Fibroblast of mammary gland (primary cell): ENCODE measurements around the gene CHIC2.

Source experiments
- DNase-seq: peaks from one replicate; pipeline ENCODE4 v3.0.0-alpha.2; 2010; ENCODE audit warnings: low read depth
- H3K4me3 ChIP-seq: 2 replicates; pipeline ENCODE4 v1.5.1; 2011; ENCODE audit warnings: low read depth, mild to moderate bottlenecking, low read length, moderate library complexity; ENCODE audit not compliant: control insufficient read depth
- CTCF ChIP-seq: conservative IDR thresholded peaks from 2 replicates; pipeline ENCODE4 v1.5.1; 2011; ENCODE audit warnings: low read depth, low read length, inconsistent platforms; ENCODE audit not compliant: control insufficient read depth, insufficient read depth

The CHIC2 gene

GRCh38 chr4:54098375-54098774 lies 34.0 kb upstream of the CHIC2 start:
- no peak for TF ChIP-seq CTCF
- DNase-seq: no peak
- no peak overlapping the region for H3K4me3 ChIP-seq

GRCh38 chr4:54097152-54097551 lies 32.7 kb upstream of the CHIC2 start:
- no peak overlapping the region for H3K4me3 ChIP-seq
- DNase-seq: no peak
- no peak for TF ChIP-seq CTCF

- no peak for TF ChIP-seq CTCF
These were observed 32.0 kb upstream of the CHIC2 start for GRCh38 chr4:54096295-54096962.

GRCh38 chr4:54095110-54095825 lies 30.9 kb upstream of the CHIC2 start:
- DNase-seq: no peak
- no peak for TF ChIP-seq CTCF
- H3K4me3 ChIP-seq: no peak overlapping the region

More at GRCh38 chr4:54096295-54096962, 32.0 kb upstream of the CHIC2 start:
- DNase-seq: no peak
- H3K4me3 ChIP-seq: no peak overlapping the region

GRCh38 chr4:54094451-54094850 lies 30.0 kb upstream of the CHIC2 start:
- TF ChIP-seq CTCF: no peak

GRCh38 chr4:54093324-54094240 lies 29.2 kb upstream of the CHIC2 start:
- no peak for DNase-seq
- H3K4me3 ChIP-seq: no peak overlapping the region

More at GRCh38 chr4:54094451-54094850, 30.0 kb upstream of the CHIC2 start:
- DNase-seq: no peak
- H3K4me3 ChIP-seq: no peak overlapping the region

More at GRCh38 chr4:54093324-54094240, 29.2 kb upstream of the CHIC2 start:
- no peak for TF ChIP-seq CTCF
